ENCODE results near the gene MRPS5.

The MRPS5 gene

DNA sequence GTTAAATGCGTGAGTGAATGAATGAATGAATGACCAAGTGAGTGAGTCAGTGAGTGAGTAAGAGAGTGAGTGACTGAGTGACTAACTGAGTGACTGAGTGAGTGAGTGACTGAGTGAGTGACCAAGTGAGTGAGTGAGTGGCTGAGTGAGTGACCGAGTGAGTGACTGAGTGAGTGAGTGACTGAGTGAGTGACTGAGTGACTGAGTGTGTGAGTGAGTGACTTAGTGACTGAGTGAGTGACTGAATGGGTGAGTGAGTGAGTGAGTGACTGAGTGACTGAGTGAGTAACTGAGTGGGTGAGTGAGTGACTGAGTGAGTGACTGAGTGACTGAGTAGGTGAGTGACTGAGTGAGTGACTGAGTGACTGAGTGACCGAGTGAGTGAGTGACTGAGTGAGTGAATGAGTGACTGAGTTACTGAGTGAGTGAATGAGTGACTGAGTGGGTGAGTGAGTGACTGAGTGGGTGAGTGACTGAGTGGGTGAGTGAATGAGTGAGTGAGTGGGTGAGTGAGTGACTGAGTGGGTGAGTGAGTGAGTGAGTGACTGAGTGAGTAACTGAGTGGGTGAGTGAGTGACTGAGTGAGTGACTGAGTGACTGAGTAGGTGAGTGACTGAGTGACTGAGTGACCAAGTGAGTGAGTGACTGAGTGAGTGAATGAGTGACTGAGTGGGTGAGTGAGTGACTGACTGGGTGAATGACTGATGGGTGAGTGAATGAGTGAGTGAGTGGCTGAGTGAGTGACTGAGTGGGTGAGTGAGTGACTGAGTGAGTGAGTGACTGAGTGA is 84.8 kb downstream of the MRPS5 start:
- no peak for DNase-seq (ENCODE audit: low read depth)
- H3K4me3 ChIP-seq (replicated peaks; ENCODE audit: low read depth, low read length): no peak overlapping the region
- no peak for TF ChIP-seq CTCF (IDR thresholded peaks at IDR 0.05; ENCODE audit: low read length, missing control alignments)

Measured in fibroblast of pulmonary artery (primary cell).